ENCODE data around the gene SCTR. TPM values are rescaled to one million over a fixed set of nuclear protein-coding genes. Genes with fewer than 3 reads are reported as not detected.

SCTR gene
- total and polyA plus RNA-seq, 2 of the 13 experiments (the other 11 are each of a cell fraction or from before 2014, with no cell fraction given) = not detected

DNA sequence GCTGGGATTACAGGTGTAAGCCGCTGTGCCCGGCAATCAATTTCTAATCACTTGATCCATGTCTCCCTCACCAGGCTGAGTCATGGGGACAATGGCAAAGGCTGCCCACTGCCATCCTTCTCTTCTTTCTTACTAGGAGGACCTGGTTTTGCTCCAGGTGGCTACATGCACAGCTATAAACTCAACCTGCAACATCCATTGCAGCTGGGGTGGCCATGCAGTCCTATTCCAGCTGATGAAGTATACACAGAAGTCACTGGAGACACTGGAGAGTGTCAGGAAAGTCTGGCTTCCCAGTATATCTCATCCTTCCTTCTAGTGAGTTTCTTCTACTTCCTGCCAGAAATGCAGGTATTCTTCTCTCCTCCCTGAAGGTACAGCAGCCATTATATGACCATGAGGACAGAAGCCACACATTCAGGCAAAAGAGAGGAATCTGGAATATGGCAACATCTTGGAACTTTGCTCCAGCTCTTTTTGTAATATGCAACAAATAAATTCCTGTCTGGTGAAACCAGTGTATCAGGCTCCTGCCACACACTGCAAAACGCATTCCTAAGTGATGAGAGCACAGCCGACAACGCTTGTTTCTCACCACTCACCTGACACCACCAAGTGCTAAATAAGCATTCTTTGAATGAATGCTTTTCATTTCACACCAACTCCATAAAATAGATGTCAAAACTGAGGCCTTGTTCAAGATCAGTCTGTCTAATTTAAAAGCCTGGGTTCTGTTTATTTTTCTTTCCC, 32.3 kb downstream of the SCTR start (continued):
- TF ChIP-seq CREB1 (IDR thresholded peaks at IDR 0.05) (no peak; the same call in 1 of the 2 replicates), CREB1 (CRISPR knock-in tag; IDR thresholded peaks at IDR 0.05) (no peak), ZNF160 (CRISPR knock-in tag; IDR thresholded peaks at IDR 0.05) (no peak), CHD2 (IDR thresholded peaks at IDR 0.05; ENCODE audit: low read depth, low read length) (no peak)

DNA sequence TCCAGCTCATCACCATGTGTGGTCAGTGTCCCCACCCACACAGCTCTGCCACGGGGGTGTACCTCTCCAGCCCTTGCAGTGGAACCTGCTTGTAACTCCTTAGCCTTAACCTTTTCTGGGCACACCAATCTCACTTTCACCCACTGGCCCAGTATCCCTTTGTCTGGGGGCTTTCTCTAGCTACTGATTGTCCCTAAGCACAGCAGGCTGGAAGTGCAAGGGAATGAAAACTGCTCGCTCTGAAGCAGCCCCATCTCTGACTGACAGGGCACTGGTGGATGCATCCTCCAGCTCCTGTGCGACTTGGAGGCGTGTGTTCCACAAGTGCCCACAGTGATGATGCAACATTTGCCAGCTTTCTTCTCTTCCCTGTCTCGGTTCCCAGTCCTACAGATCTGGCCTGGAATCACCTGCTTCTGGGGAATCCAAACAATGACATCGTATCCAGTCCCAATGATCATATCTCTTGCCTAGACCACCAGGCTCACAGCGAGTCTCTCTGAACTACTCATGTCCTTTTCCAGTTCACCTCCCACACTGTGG, 33.6 kb downstream of the SCTR start:
- Histone ChIP-seq H4K20me1 (ENCODE audit: insufficient read depth, low read length) (no peaks in the 10 kb centered on the region), H3K4me2 (ENCODE audit: low read depth, low read length) (peak overlapping the region; percentile 13; the same call in 1 of the 2 replicates), H3K4me1 (ENCODE audit: insufficient read depth, low read length) (peaks cover 68% of the 10 kb centered on the region), H3K9me3 (ENCODE audit: low read length) (no peaks in the 10 kb centered on the region), H3K79me2 (ENCODE audit: insufficient read depth, low read length) (no peaks in the 10 kb centered on the region), H3K4me3 (replicated peaks in 1 of 3; ENCODE audit: insufficient read depth in 1 of 3, low read depth in 2 of 3, low read length in 3 of 3) (no peak overlapping the region), H3K27me3 (ENCODE audit: control insufficient read depth in 1 of 2, insufficient read depth in 2 of 2, low read length in 2 of 2) (peaks cover 0 to 12% of the 10 kb centered on the region in 2 experiments; a peak in 1 of 5 replicates), H2AFZ (ENCODE audit: low read length) (peak overlapping the region; percentile 12), H3K9ac (ENCODE audit: insufficient read depth, low read depth, low read length) (no peak overlapping the region), H3K27ac (ENCODE audit: extremely low read length, insufficient read depth, low read length) (no peak overlapping the region), H3K36me3 (replicated peaks in 1 of 2; ENCODE audit: control insufficient read depth in 1 of 2, insufficient read depth in 2 of 2, low read length in 2 of 2) (no peaks in the 10 kb centered on the region)
- ATAC-seq = no peak
- in situ Hi-C loops (cut with HindIII; ENCODE audit: extremely low pct_ligation_motif_present, low pct_unique_long_range_greater_than_20kb) = no loop called here
- no TSS peak for BruUV-seq (replicated peaks)
- 42% methylated on average over 7 of the region's 7 CpGs for WGBS (ENCODE audit: low lambda C conversion rate)
- intact Hi-C loops (cut with micrococcal nuclease; ENCODE audit: unreplicated experiment) = no loop called here
- CTCF ChIA-PET (ENCODE audit: low intra/inter-chr PET ratio, low total read pairs) = no interaction called here
- POLR2A ChIA-PET = no interaction called here
- FAIRE-seq = no peak
- DNase-seq (ENCODE audit: low spot score) = no peak
- TF ChIP-seq CBX5 (CRISPR knock-in tag; IDR thresholded peaks at IDR 0.05; ENCODE audit: borderline replicate concordance) = no peak
- TF ChIP-seq ZNF260 (CRISPR knock-in tag; IDR thresholded peaks at IDR 0.05; ENCODE audit: borderline replicate concordance, low read depth) = no peak
- peak; percentile 76 for TF ChIP-seq CEBPG (CRISPR knock-in tag; IDR thresholded peaks at IDR 0.05)
- TF ChIP-seq, protein P1, sequence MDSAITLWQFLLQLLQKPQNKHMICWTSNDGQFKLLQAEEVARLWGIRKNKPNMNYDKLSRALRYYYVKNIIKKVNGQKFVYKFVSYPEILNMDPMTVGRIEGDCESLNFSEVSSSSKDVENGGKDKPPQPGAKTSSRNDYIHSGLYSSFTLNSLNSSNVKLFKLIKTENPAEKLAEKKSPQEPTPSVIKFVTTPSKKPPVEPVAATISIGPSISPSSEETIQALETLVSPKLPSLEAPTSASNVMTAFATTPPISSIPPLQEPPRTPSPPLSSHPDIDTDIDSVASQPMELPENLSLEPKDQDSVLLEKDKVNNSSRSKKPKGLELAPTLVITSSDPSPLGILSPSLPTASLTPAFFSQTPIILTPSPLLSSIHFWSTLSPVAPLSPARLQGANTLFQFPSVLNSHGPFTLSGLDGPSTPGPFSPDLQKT (CRISPR knock-in tag; IDR thresholded peaks at IDR 0.05; ENCODE audit: borderline replicate concordance) = no peak
- TF ChIP-seq ZSCAN31 (CRISPR knock-in tag; IDR thresholded peaks at IDR 0.05; ENCODE audit: low read depth) = no peak
- TF ChIP-seq ELF3 (CRISPR knock-in tag; IDR thresholded peaks at IDR 0.05) = no peak
- TF ChIP-seq CC2D1A (CRISPR knock-in tag; IDR thresholded peaks at IDR 0.05) = no peak
- TF ChIP-seq ZNF562 (CRISPR knock-in tag; IDR thresholded peaks at IDR 0.05; ENCODE audit: borderline replicate concordance) = no peak
- TF ChIP-seq TMF1 (CRISPR knock-in tag; IDR thresholded peaks at IDR 0.05; ENCODE audit: low read depth) = no peak
- no peak for TF ChIP-seq WIZ (CRISPR knock-in tag; IDR thresholded peaks at IDR 0.05)
- TF ChIP-seq, protein P2, sequence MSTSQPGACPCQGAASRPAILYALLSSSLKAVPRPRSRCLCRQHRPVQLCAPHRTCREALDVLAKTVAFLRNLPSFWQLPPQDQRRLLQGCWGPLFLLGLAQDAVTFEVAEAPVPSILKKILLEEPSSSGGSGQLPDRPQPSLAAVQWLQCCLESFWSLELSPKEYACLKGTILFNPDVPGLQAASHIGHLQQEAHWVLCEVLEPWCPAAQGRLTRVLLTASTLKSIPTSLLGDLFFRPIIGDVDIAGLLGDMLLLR (CRISPR knock-in tag; IDR thresholded peaks at IDR 0.05) = no peak
- TF ChIP-seq, protein P3, sequence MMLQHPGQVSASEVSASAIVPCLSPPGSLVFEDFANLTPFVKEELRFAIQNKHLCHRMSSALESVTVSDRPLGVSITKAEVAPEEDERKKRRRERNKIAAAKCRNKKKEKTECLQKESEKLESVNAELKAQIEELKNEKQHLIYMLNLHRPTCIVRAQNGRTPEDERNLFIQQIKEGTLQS (CRISPR knock-in tag; IDR thresholded peaks at IDR 0.05) = peak; percentile 76
- TF ChIP-seq ZNF577 (CRISPR knock-in tag; IDR thresholded peaks at IDR 0.05; ENCODE audit: borderline replicate concordance, low read depth) = no peak
- no peak for TF ChIP-seq FLYWCH1 (CRISPR knock-in tag; IDR thresholded peaks at IDR 0.05)
- TF ChIP-seq ZNF550 (CRISPR knock-in tag; IDR thresholded peaks at IDR 0.05; ENCODE audit: borderline replicate concordance) = no peak
- TF ChIP-seq ZNF17 (CRISPR knock-in tag; IDR thresholded peaks at IDR 0.05) = no peak
- TF ChIP-seq ZNF296 (CRISPR knock-in tag; conservative IDR thresholded peaks at IDR 0.05) = no peak
